Endodermal cell (in vitro differentiated cells): ENCODE measurements around the gene LMF2. TPM values are rescaled to one million over a fixed set of nuclear protein-coding genes. Genes with fewer than 3 reads are reported as not detected.

Source experiments
- DNase-seq: peaks from one replicate; pipeline ENCODE4 v3.0.0-alpha.2; 2017
- H3K27ac ChIP-seq: 2 replicates; pipeline ENCODE4 v1.5.1; 2013; ENCODE audit warnings: mild to moderate bottlenecking, low read depth, low read length, moderate library complexity
- H3K27me3 ChIP-seq: 2 replicates; pipeline ENCODE4 v1.6.1; 2013; ENCODE audit warnings: mild to moderate bottlenecking, low read length, moderate library complexity; ENCODE audit not compliant: insufficient read depth, control insufficient read depth, poor library complexity, severe bottlenecking
- H3K36me3 ChIP-seq: 2 replicates; pipeline ENCODE4 v1.7.0; 2013; ENCODE audit warnings: mild to moderate bottlenecking, low read length, moderate library complexity; ENCODE audit not compliant: control insufficient read depth, insufficient read depth
- H3K4me1 ChIP-seq: one replicate; pipeline ENCODE4 v1.7.0; 2013; ENCODE audit warnings: low read length; ENCODE audit not compliant: control insufficient read depth, insufficient read depth
- H3K4me3 ChIP-seq: 2 replicates; pipeline ENCODE4 v1.5.1; 2013; ENCODE audit warnings: mild to moderate bottlenecking, low read length, moderate library complexity
- H3K9ac ChIP-seq: 2 replicates; pipeline ENCODE4 v1.6.1; 2013; ENCODE audit warnings: mild to moderate bottlenecking, low read length, moderate library complexity; ENCODE audit not compliant: poor library complexity, severe bottlenecking; ENCODE audit errors: extremely low read depth
- H3K9me3 ChIP-seq: 2 replicates; pipeline ENCODE4 v1.6.1; 2013; ENCODE audit warnings: mild to moderate bottlenecking, low read length, moderate library complexity; ENCODE audit not compliant: control insufficient read depth
- H3K27ac Mint-ChIP-seq: 2 replicates; pipeline ENCODE4 v1.8.0; 2020; ENCODE audit warnings: mixed read lengths
- H3K27me3 Mint-ChIP-seq: 2 replicates; pipeline ENCODE4 v1.8.0; 2021; ENCODE audit warnings: mild to moderate bottlenecking, mixed read lengths; ENCODE audit not compliant: insufficient read depth
- H3K36me3 Mint-ChIP-seq: 2 replicates; pipeline ENCODE4 v1.8.0; 2020; ENCODE audit warnings: low read depth, mixed read lengths
- H3K4me1 Mint-ChIP-seq: 2 replicates; pipeline ENCODE4 v1.8.0; 2020; ENCODE audit warnings: mixed read lengths
- H3K4me3 Mint-ChIP-seq: 2 replicates; pipeline ENCODE4 v1.8.0; 2020; ENCODE audit warnings: mild to moderate bottlenecking, moderate library complexity, mixed read lengths
- H3K9me3 Mint-ChIP-seq: 2 replicates; pipeline ENCODE4 v1.8.0; 2020; ENCODE audit warnings: mild to moderate bottlenecking, mixed read lengths
- CTCF ChIP-seq: fragments of 200-600 bp; sonication (generic); conservative IDR thresholded peaks from 2 replicates; pipeline ENCODE4 v1.5.0; 2021; ENCODE audit warnings: antibody characterized with exemption, mild to moderate bottlenecking
- WGBS, 2 experiments: methylation state at CpG; one replicate each; pipeline versions ENCODE4 v1.1.5 to v1.1.7; 2013; ENCODE audit warnings: missing lambda C conversion rate in 2 of 2, mixed read lengths in 1 of 2; ENCODE audit not compliant: insufficient coverage in 1 of 2, insufficient read length in 1 of 2; 5-methylcytosine and 5-hydroxymethylcytosine counted together
- total RNA-seq, 2 donors: library from RNA; stranded (reverse); fragmentation: NEBNext Ultra II Directional in 1 of 2; extraction: Animal tissue kit (Norgen Biotek cat#: 25700) in 1 of 2; gene quantifications; 2 replicates in 1 of 2; 3 replicates in 1 of 2; pipeline ENCODE4 v1.2.1, GENCODE V29; 2021

Gene LMF2
- total RNA-seq, 2 donors from 2014 or later: 58.8 to 65.2 TPM

- WGBS, 2 experiments: 91 to 100% methylated on average over 6 to 31 of the region's 31 CpGs
- no peak overlapping the region for H3K4me3 ChIP-seq
- H3K9me3 Mint-ChIP-seq: no peaks in the 10 kb centered on the region
- no peak for TF ChIP-seq CTCF
- H3K4me1 Mint-ChIP-seq: peaks cover 11% of the 10 kb centered on the region
- H3K27ac ChIP-seq: no peak overlapping the region
- peak; percentile 15 for DNase-seq
- no peaks in the 10 kb centered on the region for H3K36me3 ChIP-seq
- H3K27ac Mint-ChIP-seq: no peak overlapping the region
- H3K27me3 Mint-ChIP-seq: peaks cover 41% of the 10 kb centered on the region
- no peak overlapping the region for H3K9ac ChIP-seq
- H3K4me1 ChIP-seq: no peaks in the 10 kb centered on the region
- H3K4me3 Mint-ChIP-seq: no peak overlapping the region
- no peaks in the 10 kb centered on the region for H3K36me3 Mint-ChIP-seq
- H3K27me3 ChIP-seq: no peaks in the 10 kb centered on the region
- H3K9me3 ChIP-seq: no peaks in the 10 kb centered on the region
These were observed 17.9 kb downstream of the LMF2 start for GRCh38 chr22:50489363-50490243.

- no peak overlapping the region for H3K27ac ChIP-seq
- H3K4me1 Mint-ChIP-seq: peaks cover 11% of the 10 kb centered on the region
- TF ChIP-seq CTCF: no peak
- no peaks in the 10 kb centered on the region for H3K36me3 Mint-ChIP-seq
- no peaks in the 10 kb centered on the region for H3K27me3 ChIP-seq
- no peaks in the 10 kb centered on the region for H3K4me1 ChIP-seq
- no peak overlapping the region for H3K4me3 Mint-ChIP-seq
- no peaks in the 10 kb centered on the region for H3K9me3 ChIP-seq
- H3K4me3 ChIP-seq: no peak overlapping the region
- no peak overlapping the region for H3K27ac Mint-ChIP-seq
- H3K36me3 ChIP-seq: no peaks in the 10 kb centered on the region
- H3K9me3 Mint-ChIP-seq: no peaks in the 10 kb centered on the region
- H3K27me3 Mint-ChIP-seq: peaks cover 45% of the 10 kb centered on the region
- 77 to 88% methylated on average over 5 to 19 of the region's 19 CpGs for WGBS, 2 experiments
- peak; percentile 38 for DNase-seq
- no peak overlapping the region for H3K9ac ChIP-seq
These were observed 18.6 kb downstream of the LMF2 start for GRCh38 chr22:50488886-50489285.

- no peaks in the 10 kb centered on the region for H3K36me3 ChIP-seq
- Mint-ChIP-seq H3K4me1 (peaks cover 11% of the 10 kb centered on the region), H3K27ac (no peak overlapping the region), H3K27me3 (peaks cover 43% of the 10 kb centered on the region), H3K4me3 (no peak overlapping the region), H3K9me3 (no peaks in the 10 kb centered on the region), H3K36me3 (no peaks in the 10 kb centered on the region)
- H3K9me3 ChIP-seq: no peaks in the 10 kb centered on the region
- H3K27ac ChIP-seq: no peak overlapping the region
- H3K4me3 ChIP-seq: no peak overlapping the region
- no peak for TF ChIP-seq CTCF
- H3K4me1 ChIP-seq: no peaks in the 10 kb centered on the region
- H3K9ac ChIP-seq: no peak overlapping the region
- 88% methylated on average over 15 of the region's 18 CpGs; no CpG with 5 or more reads in 1 of the 2 experiments for WGBS, 2 experiments
- no peak for DNase-seq
- H3K27me3 ChIP-seq: no peaks in the 10 kb centered on the region
These were observed 19.4 kb downstream of the LMF2 start for GRCh38 chr22:50488006-50488677.
